GM23338 (cell line): ENCODE measurements around the gene IZUMO1R. TPM values are rescaled to one million over a fixed set of nuclear protein-coding genes. Genes with fewer than 3 reads are reported as not detected.
"Not testable (repeated sequence)": the region's sequence is repeated elsewhere in the genome, so short reads cannot be mapped to it uniquely, and the experiment has no call there.

ENCODE experiments used
- ATAC-seq: fragments of 200-7000 bp; cut with Tn5 transposase; 3 replicates; pipeline ENCODE4 v1.9.1; 2020
- DNase-seq: peaks from one replicate; pipeline ENCODE4 v3.0.0-alpha.2; 2015; ENCODE audit warnings: low spot score
- H2AFZ ChIP-seq: fragments of 200-600 bp; sonication (generic); 2 replicates; pipeline ENCODE4 v1.8.0; 2016; ENCODE audit warnings: antibody characterized with exemption, mild to moderate bottlenecking, moderate library complexity
- H3F3A ChIP-seq: fragments of 200-600 bp; sonication (generic); replicated peaks from 2 replicates; pipeline ENCODE4 v1.8.0; 2017; ENCODE audit warnings: antibody characterized with exemption, mixed run types, low read depth
- H3K27ac ChIP-seq: fragments of 200-600 bp; sonication (generic); 2 replicates; pipeline ENCODE4 v1.6.1; 2016; ENCODE audit warnings: low read depth
- H3K27me3 ChIP-seq: fragments of 200-600 bp; sonication (generic); 2 replicates; pipeline ENCODE4 v1.8.0; 2016; ENCODE audit warnings: mild to moderate bottlenecking, mixed run types, moderate library complexity; ENCODE audit not compliant: insufficient read depth
- H3K36me3 ChIP-seq: fragments of 200-600 bp; sonication (generic); 2 replicates; pipeline ENCODE4 v1.8.0; 2016; ENCODE audit warnings: mild to moderate bottlenecking; ENCODE audit not compliant: insufficient read depth
- H3K4me1 ChIP-seq: fragments of 200-600 bp; sonication (generic); 2 replicates; pipeline ENCODE4 v1.8.0; 2016; ENCODE audit warnings: mild to moderate bottlenecking, moderate library complexity; ENCODE audit not compliant: insufficient read depth
- H3K4me2 ChIP-seq: fragments of 200-600 bp; sonication (generic); 2 replicates; pipeline ENCODE4 v1.7.1; 2017; ENCODE audit warnings: mixed run types
- H3K4me3 ChIP-seq: fragments of 200-600 bp; sonication (generic); 2 replicates; pipeline ENCODE4 v1.6.1; 2016; ENCODE audit warnings: mixed run types
- H3K79me2 ChIP-seq: fragments of 200-600 bp; sonication (generic); replicated peaks from 2 replicates; pipeline ENCODE4 v1.8.0; 2017; ENCODE audit warnings: mild to moderate bottlenecking; ENCODE audit not compliant: insufficient read depth
- H3K9me2 ChIP-seq: fragments of 200-600 bp; sonication (generic); 2 replicates; pipeline ENCODE4 v1.8.0; 2017; ENCODE audit not compliant: insufficient read depth
- H4K20me1 ChIP-seq: fragments of 200-600 bp; sonication (generic); replicated peaks from 2 replicates; pipeline ENCODE4 v1.8.0; 2017; ENCODE audit warnings: mild to moderate bottlenecking; ENCODE audit not compliant: insufficient read depth
- H3K27ac Mint-ChIP-seq: 2 replicates; pipeline ENCODE4 v1.8.0; 2020; ENCODE audit warnings: inconsistent platforms, mild to moderate bottlenecking, moderate library complexity, mixed read lengths
- H3K27me3 Mint-ChIP-seq: 3 replicates; pipeline ENCODE4 v1.8.0; 2022; ENCODE audit warnings: low read depth, mild to moderate bottlenecking, moderate library complexity, mixed read lengths, inconsistent platforms; ENCODE audit not compliant: insufficient read depth, poor library complexity
- H3K36me3 Mint-ChIP-seq: 3 replicates; pipeline ENCODE4 v1.8.0; 2021; ENCODE audit warnings: low read depth, mild to moderate bottlenecking, inconsistent platforms, moderate library complexity, mixed read lengths
- H3K4me1 Mint-ChIP-seq: 3 replicates; pipeline ENCODE4 v1.8.0; 2020; ENCODE audit warnings: mild to moderate bottlenecking, inconsistent platforms, mixed read lengths
- H3K4me3 Mint-ChIP-seq: 3 replicates; pipeline ENCODE4 v1.8.0; 2021; ENCODE audit warnings: moderate library complexity, mild to moderate bottlenecking, inconsistent platforms, mixed read lengths
- H3K9me3 Mint-ChIP-seq: 3 replicates; pipeline ENCODE4 v1.8.0; 2020; ENCODE audit warnings: moderate library complexity, mild to moderate bottlenecking, inconsistent platforms, mixed read lengths
- EZH2 ChIP-seq: fragments of 200-600 bp; sonication (generic); IDR thresholded peaks from one replicate; pipeline ENCODE4 v1.8.0; 2017; ENCODE audit warnings: antibody characterized with exemption, mild to moderate bottlenecking, low read depth; ENCODE audit not compliant: unreplicated experiment
- NANOG ChIP-seq: IDR thresholded peaks from 2 replicates; pipeline ENCODE4 v1.6.1; 2016; ENCODE audit warnings: antibody characterized with exemption, borderline replicate concordance
- STAT1 ChIP-seq: IDR thresholded peaks from one replicate; pipeline ENCODE4 v1.6.1; 2016; ENCODE audit warnings: antibody characterized with exemption; ENCODE audit not compliant: unreplicated experiment
- polyA plus RNA-seq: library from polyadenylated mRNA; unstranded; fragments of >200 nt; fragmentation: Nextera tagmentation; extraction: Ambion mirVana; gene quantifications from 2 replicates; pipeline ENCODE4 v1.2.1, GENCODE V29; 2016
- total RNA-seq: library from RNA; depleted of rRNA; stranded (reverse); fragments of >200 nt; shearing (Covaris generic); gene quantifications from 2 replicates; pipeline ENCODE4 v1.2.3, GENCODE V29; 2014
- TF ChIP-seq, protein P1 (sequence below): fragments of 250-450 bp; sonication (Bioruptor Pico); IDR thresholded peaks from 2 replicates; pipeline ENCODE4 v1.5.0; 2020; ENCODE audit warnings: mild to moderate bottlenecking, moderate library complexity

Gene IZUMO1R
- total and polyA plus RNA-seq, 2 experiments from 2014 or later: not detected

DNA sequence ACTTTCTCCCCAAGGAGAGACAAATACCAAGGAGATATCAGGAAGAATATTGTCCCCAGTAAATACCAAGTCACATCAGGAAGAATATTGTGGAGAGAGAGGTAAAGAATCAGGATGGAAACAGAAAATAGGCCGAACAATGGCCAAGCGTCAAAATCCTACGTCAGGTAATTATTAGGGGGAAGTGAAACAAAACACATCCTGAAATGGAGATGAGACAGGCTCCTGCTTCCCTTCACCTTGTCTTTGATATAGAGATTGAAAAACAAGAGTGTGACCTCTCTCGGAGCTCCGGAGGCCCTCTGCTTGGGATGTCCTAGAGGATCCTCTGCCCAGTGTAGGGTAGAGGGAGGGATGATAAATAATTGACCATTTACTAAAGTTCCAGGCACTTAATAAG, 27.4 kb upstream of the IZUMO1R start:
- H3K4me3 Mint-ChIP-seq: no peak overlapping the region
- Histone ChIP-seq H3K4me1 (no peaks in the 10 kb centered on the region), H3K9me2 (0 out of 2 replicates have a peak, but pooled peaks cover 7% of the 10 kb centered on the region), H3K4me2 (no peak overlapping the region), H4K20me1 (no peaks in the 10 kb centered on the region), H3K27ac (no peak overlapping the region), H3K79me2 (no peaks in the 10 kb centered on the region), H3K36me3 (no peaks in the 10 kb centered on the region), H3K4me3 (no peak overlapping the region), H2AFZ (no peak overlapping the region), H3F3A (no peaks in the 10 kb centered on the region), H3K27me3 (no peaks in the 10 kb centered on the region)
- no peak for ATAC-seq
- no peaks in the 10 kb centered on the region for H3K27me3 Mint-ChIP-seq
- no peak overlapping the region for H3K27ac Mint-ChIP-seq
- H3K4me1 Mint-ChIP-seq: peaks cover 10% of the 10 kb centered on the region; the same call in 2 of the 3 replicates
- TF ChIP-seq EZH2: no peak
- no peaks in the 10 kb centered on the region for H3K9me3 Mint-ChIP-seq
- H3K36me3 Mint-ChIP-seq: no peaks in the 10 kb centered on the region
- DNase-seq: no peak

DNA sequence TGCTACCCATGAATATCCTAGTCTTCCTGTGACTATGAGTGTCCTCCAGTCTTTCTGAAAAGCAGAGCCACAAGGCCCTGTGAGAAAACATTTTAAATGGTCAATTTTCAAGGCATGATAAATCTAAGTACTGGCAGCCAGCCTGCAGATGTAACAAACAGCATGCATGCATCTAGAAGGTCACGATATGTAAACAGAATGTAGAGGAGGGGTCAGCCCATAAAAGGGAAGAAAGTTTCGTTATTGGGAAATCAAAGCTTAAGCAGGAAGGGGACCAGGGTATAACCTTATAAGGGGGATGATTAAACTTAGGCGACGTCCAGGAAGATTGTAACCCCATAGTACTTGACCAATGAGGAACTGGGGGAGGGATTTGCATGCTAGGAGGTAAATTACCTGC, 26.2 kb upstream of the IZUMO1R start:
- not testable (repeated sequence) for H3K9me2 ChIP-seq, H3K4me1 ChIP-seq, H3K9me3 Mint-ChIP-seq, H3K4me3 ChIP-seq, H3K36me3 ChIP-seq, H3K4me2 ChIP-seq, H3K27ac Mint-ChIP-seq, DNase-seq, H3F3A ChIP-seq, H4K20me1 ChIP-seq, H3K36me3 Mint-ChIP-seq, H3K79me2 ChIP-seq, ATAC-seq, H2AFZ ChIP-seq, H3K27me3 ChIP-seq, H3K4me3 Mint-ChIP-seq, H3K27ac ChIP-seq, H3K27me3 Mint-ChIP-seq
- peaks cover 10% of the 10 kb centered on the region; the same call in 2 of the 3 replicates for H3K4me1 Mint-ChIP-seq

DNA sequence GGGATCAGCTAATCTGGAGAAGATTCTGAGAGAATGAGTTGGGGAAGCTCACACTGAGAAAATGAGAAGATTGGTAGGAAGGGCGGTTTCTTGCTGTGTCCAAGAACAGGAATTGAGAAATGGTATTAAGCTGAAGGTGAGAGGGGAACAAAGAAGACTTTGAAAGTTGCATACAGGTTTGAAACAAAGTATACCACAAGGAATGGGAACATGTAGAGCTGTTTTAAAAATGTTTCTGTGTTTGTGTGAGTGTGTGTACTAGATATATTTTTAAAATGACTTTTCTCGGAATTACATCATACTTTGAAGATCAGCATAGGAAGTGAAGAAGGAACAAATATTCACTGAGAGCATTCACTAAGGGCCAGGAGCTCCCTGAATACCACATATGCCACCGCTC, 24.4 kb upstream of the IZUMO1R start:
- Mint-ChIP-seq H3K27me3 (no peaks in the 10 kb centered on the region), H3K27ac (no peak overlapping the region), H3K36me3 (no peaks in the 10 kb centered on the region), H3K4me3 (no peak overlapping the region), H3K9me3 (no peaks in the 10 kb centered on the region), H3K4me1 (peaks cover 18% of the 10 kb centered on the region; the same call in 2 of the 3 replicates)
- ATAC-seq: no peak
- peaks cover 11% of the 10 kb centered on the region; the same call in 1 of the 2 replicates for H3K4me1 ChIP-seq
- H3K36me3 ChIP-seq: no peaks in the 10 kb centered on the region
- no peaks in the 10 kb centered on the region for H3K79me2 ChIP-seq
- H3K27ac ChIP-seq: no peak overlapping the region
- H3K4me2 ChIP-seq: no peak overlapping the region
- H2AFZ ChIP-seq: no peak overlapping the region
- DNase-seq: no peak
- no peaks in the 10 kb centered on the region for H4K20me1 ChIP-seq
- no peak for TF ChIP-seq STAT1
- TF ChIP-seq NANOG: no peak
- H3K4me3 ChIP-seq: no peak overlapping the region
- H3F3A ChIP-seq: no peaks in the 10 kb centered on the region
- H3K9me2 ChIP-seq: 0 out of 2 replicates have a peak, but pooled peaks cover 7% of the 10 kb centered on the region
- H3K27me3 ChIP-seq: no peaks in the 10 kb centered on the region

DNA sequence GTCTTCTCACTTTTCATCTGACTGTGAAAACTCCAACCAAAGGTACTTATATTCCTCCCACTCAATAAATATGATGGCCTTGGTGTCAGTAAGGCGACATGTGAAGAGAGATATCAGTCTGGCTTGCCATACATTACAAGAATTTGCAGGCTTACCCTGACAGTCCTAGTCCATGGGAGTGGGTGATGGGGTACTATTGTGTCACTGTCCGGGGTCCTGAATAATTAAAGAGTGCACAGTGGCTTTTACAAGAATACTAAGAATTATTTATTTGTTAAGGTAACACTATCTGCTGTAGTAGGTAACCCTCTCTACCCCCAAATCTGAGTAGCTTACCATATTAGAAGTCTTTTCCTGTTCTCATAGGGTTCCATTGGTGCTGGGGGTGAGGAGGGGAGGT, 23.1 kb upstream of the IZUMO1R start:
- Histone ChIP-seq H3K27me3 (no peaks in the 10 kb centered on the region), H3K79me2 (no peaks in the 10 kb centered on the region), H3K36me3 (no peaks in the 10 kb centered on the region), H3K27ac (no peak overlapping the region), H3K9me2 (0 out of 2 replicates have a peak, but pooled peaks cover 7% of the 10 kb centered on the region), H3K4me3 (no peak overlapping the region), H3F3A (no peaks in the 10 kb centered on the region), H3K4me1 (peaks cover 11% of the 10 kb centered on the region; the same call in 1 of the 2 replicates), H3K4me2 (no peak overlapping the region), H4K20me1 (no peaks in the 10 kb centered on the region), H2AFZ (no peak overlapping the region)
- Mint-ChIP-seq H3K4me3 (no peak overlapping the region), H3K27me3 (no peaks in the 10 kb centered on the region), H3K9me3 (no peaks in the 10 kb centered on the region), H3K27ac (no peak overlapping the region), H3K4me1 (peaks cover 18% of the 10 kb centered on the region; the same call in 2 of the 3 replicates), H3K36me3 (no peaks in the 10 kb centered on the region)
- DNase-seq: peak; percentile 29
- no peak; the same call in 1 of the 3 replicates for ATAC-seq
- TF ChIP-seq, protein P1, sequence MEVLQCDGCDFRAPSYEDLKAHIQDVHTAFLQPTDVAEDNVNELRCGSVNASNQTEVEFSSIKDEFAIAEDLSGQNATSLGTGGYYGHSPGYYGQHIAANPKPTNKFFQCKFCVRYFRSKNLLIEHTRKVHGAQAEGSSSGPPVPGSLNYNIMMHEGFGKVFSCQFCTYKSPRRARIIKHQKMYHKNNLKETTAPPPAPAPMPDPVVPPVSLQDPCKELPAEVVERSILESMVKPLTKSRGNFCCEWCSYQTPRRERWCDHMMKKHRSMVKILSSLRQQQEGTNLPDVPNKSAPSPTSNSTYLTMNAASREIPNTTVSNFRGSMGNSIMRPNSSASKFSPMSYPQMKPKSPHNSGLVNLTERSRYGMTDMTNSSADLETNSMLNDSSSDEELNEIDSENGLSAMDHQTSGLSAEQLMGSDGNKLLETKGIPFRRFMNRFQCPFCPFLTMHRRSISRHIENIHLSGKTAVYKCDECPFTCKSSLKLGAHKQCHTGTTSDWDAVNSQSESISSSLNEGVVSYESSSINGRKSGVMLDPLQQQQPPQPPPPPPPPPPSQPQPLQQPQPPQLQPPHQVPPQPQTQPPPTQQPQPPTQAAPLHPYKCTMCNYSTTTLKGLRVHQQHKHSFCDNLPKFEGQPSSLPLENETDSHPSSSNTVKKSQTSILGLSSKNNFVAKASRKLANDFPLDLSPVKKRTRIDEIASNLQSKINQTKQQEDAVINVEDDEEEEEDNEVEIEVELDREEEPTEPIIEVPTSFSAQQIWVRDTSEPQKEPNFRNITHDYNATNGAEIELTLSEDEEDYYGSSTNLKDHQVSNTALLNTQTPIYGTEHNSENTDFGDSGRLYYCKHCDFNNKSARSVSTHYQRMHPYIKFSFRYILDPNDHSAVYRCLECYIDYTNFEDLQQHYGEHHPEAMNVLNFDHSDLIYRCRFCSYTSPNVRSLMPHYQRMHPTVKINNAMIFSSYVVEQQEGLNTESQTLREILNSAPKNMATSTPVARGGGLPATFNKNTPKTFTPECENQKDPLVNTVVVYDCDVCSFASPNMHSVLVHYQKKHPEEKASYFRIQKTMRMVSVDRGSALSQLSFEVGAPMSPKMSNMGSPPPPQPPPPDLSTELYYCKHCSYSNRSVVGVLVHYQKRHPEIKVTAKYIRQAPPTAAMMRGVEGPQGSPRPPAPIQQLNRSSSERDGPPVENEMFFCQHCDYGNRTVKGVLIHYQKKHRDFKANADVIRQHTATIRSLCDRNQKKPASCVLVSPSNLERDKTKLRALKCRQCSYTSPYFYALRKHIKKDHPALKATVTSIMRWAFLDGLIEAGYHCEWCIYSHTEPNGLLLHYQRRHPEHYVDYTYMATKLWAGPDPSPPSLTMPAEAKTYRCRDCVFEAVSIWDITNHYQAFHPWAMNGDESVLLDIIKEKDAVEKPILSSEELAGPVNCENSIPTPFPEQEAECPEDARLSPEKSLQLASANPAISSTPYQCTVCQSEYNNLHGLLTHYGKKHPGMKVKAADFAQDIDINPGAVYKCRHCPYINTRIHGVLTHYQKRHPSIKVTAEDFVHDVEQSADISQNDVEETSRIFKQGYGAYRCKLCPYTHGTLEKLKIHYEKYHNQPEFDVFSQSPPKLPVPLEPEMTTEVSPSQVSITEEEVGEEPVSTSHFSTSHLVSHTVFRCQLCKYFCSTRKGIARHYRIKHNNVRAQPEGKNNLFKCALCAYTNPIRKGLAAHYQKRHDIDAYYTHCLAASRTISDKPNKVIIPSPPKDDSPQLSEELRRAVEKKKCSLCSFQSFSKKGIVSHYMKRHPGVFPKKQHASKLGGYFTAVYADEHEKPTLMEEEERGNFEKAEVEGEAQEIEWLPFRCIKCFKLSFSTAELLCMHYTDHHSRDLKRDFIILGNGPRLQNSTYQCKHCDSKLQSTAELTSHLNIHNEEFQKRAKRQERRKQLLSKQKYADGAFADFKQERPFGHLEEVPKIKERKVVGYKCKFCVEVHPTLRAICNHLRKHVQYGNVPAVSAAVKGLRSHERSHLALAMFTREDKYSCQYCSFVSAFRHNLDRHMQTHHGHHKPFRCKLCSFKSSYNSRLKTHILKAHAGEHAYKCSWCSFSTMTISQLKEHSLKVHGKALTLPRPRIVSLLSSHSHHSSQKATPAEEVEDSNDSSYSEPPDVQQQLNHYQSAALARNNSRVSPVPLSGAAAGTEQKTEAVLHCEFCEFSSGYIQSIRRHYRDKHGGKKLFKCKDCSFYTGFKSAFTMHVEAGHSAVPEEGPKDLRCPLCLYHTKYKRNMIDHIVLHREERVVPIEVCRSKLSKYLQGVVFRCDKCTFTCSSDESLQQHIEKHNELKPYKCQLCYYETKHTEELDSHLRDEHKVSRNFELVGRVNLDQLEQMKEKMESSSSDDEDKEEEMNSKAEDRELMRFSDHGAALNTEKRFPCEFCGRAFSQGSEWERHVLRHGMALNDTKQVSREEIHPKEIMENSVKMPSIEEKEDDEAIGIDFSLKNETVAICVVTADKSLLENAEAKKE: no peak
